Gastrocnemius medialis (tissue), 4 donors: ENCODE measurements around the gene TRIP10.

ENCODE experiments used
- CTCF ChIP-seq, 5 experiments: fragments of 450-650 bp in 3 of 5; fragments of 200-600 bp in 2 of 5; sonication (generic) in 2 of 5; IDR thresholded peaks in 4 of 5; conservative IDR thresholded peaks in 1 of 5; 1 replicate in 4 of 5; 2 replicates in 1 of 5; pipeline ENCODE4 v1.5.1; 2016 to 2019; ENCODE audit warnings: antibody characterized with exemption in 5 of 5, mild to moderate bottlenecking in 3 of 5, moderate library complexity in 3 of 5
- POLR2A ChIP-seq, 2 donors: fragments of 450-650 bp; IDR thresholded peaks; one replicate each; pipeline ENCODE4 v1.6.1; 2017; ENCODE audit warnings: antibody characterized with exemption in 2 of 2, mild to moderate bottlenecking in 2 of 2, moderate library complexity in 2 of 2

DNA sequence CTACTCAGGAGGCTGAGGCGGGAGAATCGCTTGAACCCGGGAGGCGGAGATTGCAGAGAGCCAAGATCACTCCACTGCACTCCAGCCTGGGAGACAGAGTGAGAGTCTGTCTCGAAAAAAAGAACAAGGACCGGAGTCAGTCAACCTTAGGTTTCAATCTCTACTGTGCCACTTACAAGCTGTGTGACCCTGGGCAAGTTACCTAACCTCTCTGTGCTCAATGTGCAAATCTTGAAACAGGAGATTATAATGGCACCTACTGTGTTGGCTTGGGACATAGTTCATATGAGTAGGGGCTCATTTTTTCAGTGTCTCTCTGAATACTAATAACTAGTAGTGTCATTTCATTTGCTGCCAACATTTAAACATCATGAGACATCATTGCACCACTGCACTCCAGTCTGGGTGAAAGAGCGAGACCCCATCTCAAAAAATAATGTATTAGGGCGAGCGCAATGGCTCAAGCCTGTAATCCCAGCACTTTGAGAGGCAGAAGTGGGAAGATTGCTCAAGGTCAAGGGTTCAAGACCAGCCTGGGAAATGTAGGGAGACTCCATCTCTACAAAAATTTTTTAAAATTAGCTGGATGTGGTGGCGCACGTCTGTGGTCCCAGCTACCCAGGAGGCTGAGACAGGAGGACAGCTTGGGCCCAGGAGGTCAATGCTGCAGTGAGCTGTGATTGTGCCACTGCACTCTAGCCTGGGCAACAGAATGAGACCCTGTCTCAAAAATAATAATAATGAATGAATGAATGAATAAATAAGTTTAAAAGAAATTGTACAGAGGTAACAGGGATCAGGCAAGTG, 24.5 kb upstream of the TRIP10 start:
- TF ChIP-seq CTCF (IDR thresholded peaks at IDR 0.05 in 4 of 5, conservative IDR thresholded peaks at IDR 0.05 in 1 of 5) (no peak), POLR2A (IDR thresholded peaks at IDR 0.05) (no peak)
